ENCODE data around the gene CCDC17.

- TF ChIP-seq CTCF (IDR thresholded peaks at IDR 0.05) = no peak
- TF ChIP-seq POLR2A (IDR thresholded peaks at IDR 0.05) = no peak
- TF ChIP-seq POLR2AphosphoS5 (IDR thresholded peaks at IDR 0.05) = no peak
These were observed 1.8 kb downstream of the CCDC17 start for GRCh38 chr1:45621895-45622523.
